Cardiac muscle cell (in vitro differentiated cells and primary cell): Measurements from ENCODE around the gene OVAAL. TPM values are rescaled to one million over a fixed set of nuclear protein-coding genes. Genes with fewer than 3 reads are reported as not detected.
A peak's percentile ranks its signal among the peaks of the same experiment; 100 is the strongest.

ENCODE experiments used
- DNase-seq, 2 donors: peaks; one replicate each; pipeline versions ENCODE4 v3.0.0 to v3.0.0-alpha.2; 2010 to 2017; ENCODE audit warnings: low read depth in 1 of 2, low spot score in 1 of 2
- H3K27ac ChIP-seq: fragments of 200-600 bp; sonication (generic); 2 replicates; pipeline ENCODE4 v1.5.1; 2016
- H3K27me3 ChIP-seq: fragments of 200-600 bp; sonication (generic); 2 replicates; pipeline ENCODE4 v1.6.0; 2016; ENCODE audit warnings: control low read depth
- H3K36me3 ChIP-seq: fragments of 200-600 bp; sonication (generic); 2 replicates; pipeline ENCODE4 v1.5.1; 2016; ENCODE audit warnings: control low read depth
- H3K4me1 ChIP-seq: fragments of 200-600 bp; sonication (generic); 2 replicates; pipeline ENCODE4 v1.8.1; 2017; ENCODE audit warnings: low read depth, mild to moderate bottlenecking, mixed run types
- H3K4me3 ChIP-seq: fragments of 200-600 bp; sonication (generic); 2 replicates; pipeline ENCODE4 v1.5.1; 2016; ENCODE audit warnings: mild to moderate bottlenecking
- H3K9me3 ChIP-seq: fragments of 200-600 bp; sonication (generic); 2 replicates; pipeline ENCODE4 v1.5.1; 2017; ENCODE audit warnings: low read depth, mild to moderate bottlenecking, control low read depth
- CTCF ChIP-seq: IDR thresholded peaks from 2 replicates; pipeline ENCODE4 v1.5.1; 2012; ENCODE audit warnings: low read depth, mild to moderate bottlenecking, low read length
- polyA plus RNA-seq: library from polyadenylated mRNA; unstranded; fragments of >200 nt; fragmentation: Nextera tagmentation; extraction: Ambion mirVana; gene quantifications from 2 replicates; pipeline ENCODE4 v1.2.1, GENCODE V29; 2016
- total RNA-seq: library from RNA; depleted of rRNA; stranded (reverse); fragments of >200 nt; gene quantifications from 2 replicates; pipeline ENCODE4 v1.2.3, GENCODE V29; 2016

OVAAL gene
- total and polyA plus RNA-seq, 2 experiments from 2014 or later, result 0.21 to 2.5 TPM

DNA sequence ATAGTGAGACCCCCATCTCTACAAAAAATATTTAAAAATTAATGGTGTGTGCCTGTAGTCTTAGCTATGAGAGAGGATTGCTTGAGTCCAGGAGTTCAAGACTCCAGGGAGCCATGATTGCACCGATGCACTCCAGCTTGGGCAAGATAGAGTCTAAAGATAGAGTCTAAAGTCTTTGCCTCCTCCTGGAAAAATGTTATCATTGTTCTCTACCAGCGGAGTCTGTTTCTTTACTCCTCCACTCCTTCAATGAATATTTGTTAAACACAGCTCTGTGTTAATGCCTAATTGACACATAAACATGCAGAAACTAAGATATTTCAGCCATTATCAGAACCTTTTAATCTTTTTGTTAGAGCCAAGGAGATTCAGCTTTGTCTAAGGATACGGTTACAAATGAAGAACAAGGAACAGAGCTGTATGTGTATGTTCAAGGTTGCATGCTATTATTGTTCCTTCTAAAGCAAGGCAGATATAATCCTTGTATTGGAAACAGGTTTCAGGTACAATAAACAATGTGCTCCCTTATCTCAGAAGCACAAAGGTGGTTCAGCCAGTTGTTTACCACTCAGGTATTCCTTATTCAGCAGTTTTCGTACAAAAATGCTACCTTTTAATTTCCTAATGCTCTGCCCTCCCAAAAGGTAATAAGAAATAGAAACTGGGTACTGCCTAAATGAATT, 15.4 kb downstream of the OVAAL start:
- H3K9me3 ChIP-seq, result no peaks in the 10 kb centered on the region
- no peaks in the 10 kb centered on the region for H3K4me1 ChIP-seq
- DNase-seq, result no peak
- no peaks in the 10 kb centered on the region for H3K27me3 ChIP-seq
- H3K36me3 ChIP-seq, result no peaks in the 10 kb centered on the region
- no peak overlapping the region for H3K4me3 ChIP-seq
- TF ChIP-seq CTCF, result no peak
- no peak overlapping the region for H3K27ac ChIP-seq

DNA sequence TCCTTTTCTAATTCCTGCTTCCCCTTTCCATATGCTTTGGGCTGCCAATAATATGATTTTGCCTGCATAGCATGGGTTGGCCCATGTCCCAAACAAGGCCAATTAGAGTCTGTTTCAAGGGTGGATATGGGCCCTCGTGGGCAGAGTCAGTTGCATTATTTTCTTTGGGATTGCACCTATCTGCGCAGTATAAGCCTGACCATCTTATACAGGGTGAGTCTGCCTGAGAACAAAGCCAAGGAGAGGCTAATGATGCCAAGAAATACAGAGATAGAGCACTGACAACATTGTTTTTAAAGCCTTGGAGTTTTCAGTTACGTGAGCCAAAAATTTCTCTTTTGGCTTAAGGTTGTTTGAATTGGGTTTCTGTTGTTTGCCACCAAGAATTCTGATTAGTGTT, 18.6 kb downstream of the OVAAL start:
- TF ChIP-seq CTCF, result no peak
- H3K27me3 ChIP-seq, result no peaks in the 10 kb centered on the region
- H3K36me3 ChIP-seq, result no peaks in the 10 kb centered on the region
- H3K4me3 ChIP-seq, result no peak overlapping the region
- H3K9me3 ChIP-seq, result no peaks in the 10 kb centered on the region
- H3K4me1 ChIP-seq, result no peaks in the 10 kb centered on the region
- peak in 1 of 2 donors; percentile 41 for DNase-seq
- H3K27ac ChIP-seq, result no peak overlapping the region

DNA sequence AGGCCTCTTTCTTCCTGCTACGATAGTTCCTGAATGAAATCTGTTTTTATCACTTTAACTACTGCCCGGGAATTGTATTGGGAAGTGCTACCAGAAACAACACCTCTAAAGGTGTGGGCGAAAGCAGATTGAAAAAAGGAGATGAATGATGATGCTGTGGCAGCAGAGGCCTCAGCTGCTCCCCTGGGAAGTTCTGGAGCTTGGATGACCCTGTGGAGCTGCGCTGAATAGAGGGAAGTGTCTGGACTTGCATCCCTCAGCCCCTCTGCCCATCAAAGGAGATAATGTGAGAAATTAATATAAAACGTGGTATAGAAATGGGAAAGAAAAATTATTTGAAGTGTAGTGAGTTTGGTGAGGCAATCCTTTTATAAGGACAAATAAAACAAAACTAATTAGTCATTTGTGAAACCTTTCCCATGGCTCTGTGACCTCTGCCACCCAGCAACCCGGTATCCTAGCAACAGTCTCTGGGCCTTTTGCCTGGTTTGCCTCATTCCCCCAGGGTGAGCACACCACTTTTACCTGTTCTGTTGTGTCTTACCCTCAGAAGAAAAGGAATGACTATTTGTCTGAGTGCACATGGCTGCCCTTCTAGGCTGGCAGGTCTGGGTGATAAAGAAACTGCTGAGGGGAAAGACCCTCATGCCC, 21.3 kb downstream of the OVAAL start:
- Histone ChIP-seq H3K27ac (no peak overlapping the region), H3K9me3 (no peaks in the 10 kb centered on the region), H3K27me3 (no peaks in the 10 kb centered on the region), H3K36me3 (no peaks in the 10 kb centered on the region), H3K4me1 (no peaks in the 10 kb centered on the region), H3K4me3 (no peak overlapping the region)
- TF ChIP-seq CTCF, result no peak
- DNase-seq, result no peak

DNA sequence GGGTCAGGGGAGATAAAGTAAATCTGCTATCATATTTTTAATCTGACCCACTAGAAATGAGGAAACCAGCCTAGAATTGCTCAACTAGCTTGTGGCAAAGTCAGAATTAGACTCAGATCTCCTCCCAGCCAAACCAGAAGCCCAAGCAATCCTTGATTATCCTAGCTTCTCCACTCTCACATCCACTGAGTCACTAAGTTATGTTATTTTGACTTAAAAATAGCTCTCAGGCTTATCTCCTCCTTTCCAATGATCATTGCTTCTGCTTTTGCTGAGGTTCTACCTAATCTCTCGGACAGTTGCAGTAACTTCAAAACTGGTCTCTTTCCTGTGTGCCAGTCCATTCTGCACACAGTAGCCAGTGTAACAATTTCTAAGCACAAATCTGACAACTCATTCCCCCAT, 22.9 kb downstream of the OVAAL start:
- Histone ChIP-seq H3K27ac (no peak overlapping the region), H3K4me3 (no peak overlapping the region), H3K27me3 (no peaks in the 10 kb centered on the region), H3K9me3 (no peaks in the 10 kb centered on the region), H3K36me3 (no peaks in the 10 kb centered on the region), H3K4me1 (no peaks in the 10 kb centered on the region)
- no peak for TF ChIP-seq CTCF
- peak in 1 of 2 donors; percentile 28 for DNase-seq

DNA sequence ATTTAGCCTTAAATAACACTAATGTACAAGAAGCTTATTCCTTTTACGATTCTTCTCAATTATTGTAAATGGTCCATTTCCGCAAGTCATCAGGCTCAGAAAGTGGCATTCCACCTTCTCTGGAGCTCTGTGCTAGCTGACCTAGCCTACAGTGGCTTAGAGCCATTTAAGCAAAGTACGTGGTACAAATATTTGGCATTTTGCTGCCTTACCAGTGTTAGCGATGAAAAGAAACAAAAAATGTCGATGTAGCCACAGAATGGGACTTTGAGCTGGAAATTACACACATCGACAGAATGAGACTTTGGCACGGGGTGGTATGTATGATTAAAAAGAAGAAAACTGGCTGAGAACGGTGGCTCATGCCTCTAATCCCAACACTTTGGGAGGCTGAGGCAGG, 26.1 kb downstream of the OVAAL start:
- Histone ChIP-seq H3K27ac (no peak overlapping the region), H3K36me3 (no peaks in the 10 kb centered on the region), H3K4me1 (no peaks in the 10 kb centered on the region), H3K27me3 (no peaks in the 10 kb centered on the region), H3K9me3 (no peaks in the 10 kb centered on the region), H3K4me3 (no peak overlapping the region)
- no peak for TF ChIP-seq CTCF
- no peak for DNase-seq
